ENCODE results near the gene MYO1D.

Gene MYO1D

GRCh38 chr17:32859857-32860525 lies 16.9 kb downstream of the MYO1D start:
- no peak for ATAC-seq (ENCODE audit: low read depth)
- Mint-ChIP-seq H3K27me3 (no peaks in the 10 kb centered on the region), H3K27ac (no peak overlapping the region)

GRCh38 chr17:32855620-32856019 lies 21.3 kb downstream of the MYO1D start:
- no peak overlapping the region for H3K27ac Mint-ChIP-seq
- no peak overlapping the region for H3K4me3 Mint-ChIP-seq
- no peak for DNase-seq (ENCODE audit: low spot score in 2 of 2)
- peaks cover 4% of the 10 kb centered on the region for H3K4me1 Mint-ChIP-seq
- H3K9me3 Mint-ChIP-seq = no peaks in the 10 kb centered on the region
- no peaks in the 10 kb centered on the region for H3K36me3 Mint-ChIP-seq
- no peak for ATAC-seq (ENCODE audit: low read depth)
- no peaks in the 10 kb centered on the region for H3K27me3 Mint-ChIP-seq

More at GRCh38 chr17:32859857-32860525, 16.9 kb downstream of the MYO1D start:
- Mint-ChIP-seq H3K9me3 (no peaks in the 10 kb centered on the region), H3K4me3 (no peak overlapping the region), H3K4me1 (no peaks in the 10 kb centered on the region), H3K36me3 (no peaks in the 10 kb centered on the region)
- no peak for DNase-seq (ENCODE audit: low spot score in 2 of 2)

- no peaks in the 10 kb centered on the region for H3K27me3 Mint-ChIP-seq
- ATAC-seq (ENCODE audit: low read depth) = no peak
- H3K36me3 Mint-ChIP-seq = no peaks in the 10 kb centered on the region
- peaks cover 4% of the 10 kb centered on the region for H3K4me1 Mint-ChIP-seq
- no peak overlapping the region for H3K27ac Mint-ChIP-seq
- H3K9me3 Mint-ChIP-seq = no peaks in the 10 kb centered on the region
- H3K4me3 Mint-ChIP-seq = no peak overlapping the region
- no peak for DNase-seq (ENCODE audit: low spot score in 2 of 2)
Observed at GRCh38 chr17:32854832-32855389, 22.0 kb downstream of the MYO1D start.

- H3K36me3 Mint-ChIP-seq = no peaks in the 10 kb centered on the region
- H3K27ac Mint-ChIP-seq = no peak overlapping the region
- DNase-seq (ENCODE audit: low spot score in 2 of 2) (no peak), ATAC-seq (ENCODE audit: low read depth) (no peak)
- H3K4me3 Mint-ChIP-seq = no peak overlapping the region
- no peaks in the 10 kb centered on the region for H3K9me3 Mint-ChIP-seq
- H3K4me1 Mint-ChIP-seq = peaks cover 4% of the 10 kb centered on the region
- H3K27me3 Mint-ChIP-seq = no peaks in the 10 kb centered on the region
Observed at GRCh38 chr17:32854207-32854606, 22.7 kb downstream of the MYO1D start.

- Mint-ChIP-seq H3K4me1 (peaks cover 4% of the 10 kb centered on the region), H3K27me3 (no peaks in the 10 kb centered on the region), H3K9me3 (no peaks in the 10 kb centered on the region), H3K4me3 (no peak overlapping the region), H3K36me3 (no peaks in the 10 kb centered on the region), H3K27ac (no peak overlapping the region)
- DNase-seq (ENCODE audit: low spot score in 2 of 2) (no peak), ATAC-seq (ENCODE audit: low read depth) (no peak)
Observed at GRCh38 chr17:32852811-32853210, 24.1 kb downstream of the MYO1D start.

GRCh38 chr17:32849879-32850278 lies 27.0 kb downstream of the MYO1D start:
- Mint-ChIP-seq H3K27me3 (no peaks in the 10 kb centered on the region), H3K4me3 (no peak overlapping the region), H3K27ac (no peak overlapping the region), H3K4me1 (peaks cover 4% of the 10 kb centered on the region), H3K36me3 (no peaks in the 10 kb centered on the region), H3K9me3 (no peaks in the 10 kb centered on the region)
- ATAC-seq (ENCODE audit: low read depth) (no peak), DNase-seq (ENCODE audit: low spot score in 2 of 2) (no peak)

GRCh38 chr17:32847977-32848376 lies 28.9 kb downstream of the MYO1D start:
- Mint-ChIP-seq H3K4me3 (no peak overlapping the region), H3K4me1 (peaks cover 4% of the 10 kb centered on the region), H3K36me3 (no peaks in the 10 kb centered on the region), H3K27me3 (no peaks in the 10 kb centered on the region), H3K27ac (no peak overlapping the region), H3K9me3 (no peaks in the 10 kb centered on the region)
- ATAC-seq (ENCODE audit: low read depth) = no peak
- no peak for DNase-seq (ENCODE audit: low spot score in 2 of 2)

- Mint-ChIP-seq H3K9me3 (no peaks in the 10 kb centered on the region), H3K27me3 (no peaks in the 10 kb centered on the region), H3K36me3 (peaks cover 4% of the 10 kb centered on the region), H3K4me3 (no peak overlapping the region), H3K4me1 (peaks cover under 1% of the 10 kb centered on the region), H3K27ac (no peak overlapping the region)
- no peak for ATAC-seq (ENCODE audit: low read depth)
- DNase-seq (ENCODE audit: low spot score in 2 of 2) = no peak
Observed at GRCh38 chr17:32846143-32846542, 30.8 kb downstream of the MYO1D start.

GRCh38 chr17:32840241-32840640 lies 36.7 kb downstream of the MYO1D start:
- H3K4me1 Mint-ChIP-seq = peaks cover 14% of the 10 kb centered on the region

GRCh38 chr17:32836527-32836926 lies 40.4 kb downstream of the MYO1D start:
- H3K27ac Mint-ChIP-seq = peak overlapping the region; percentile 3
- no peak for ATAC-seq (ENCODE audit: low read depth)
- no peak for DNase-seq (ENCODE audit: low spot score in 2 of 2)
- no peaks in the 10 kb centered on the region for H3K27me3 Mint-ChIP-seq
- peaks cover 5% of the 10 kb centered on the region for H3K36me3 Mint-ChIP-seq
- H3K9me3 Mint-ChIP-seq = peaks cover 2% of the 10 kb centered on the region
- no peak overlapping the region for H3K4me3 Mint-ChIP-seq
- peaks cover 32% of the 10 kb centered on the region for H3K4me1 Mint-ChIP-seq

More at GRCh38 chr17:32840241-32840640, 36.7 kb downstream of the MYO1D start:
- Mint-ChIP-seq H3K9me3 (no peaks in the 10 kb centered on the region), H3K36me3 (peaks cover 4% of the 10 kb centered on the region), H3K27ac (no peak overlapping the region), H3K27me3 (no peaks in the 10 kb centered on the region), H3K4me3 (no peak overlapping the region)
- DNase-seq (ENCODE audit: low spot score in 2 of 2) = no peak
- ATAC-seq (ENCODE audit: low read depth) = no peak

- ATAC-seq (ENCODE audit: low read depth) = peak; percentile 54
- Mint-ChIP-seq H3K27me3 (no peaks in the 10 kb centered on the region), H3K4me1 (peaks cover 32% of the 10 kb centered on the region), H3K27ac (peak overlapping the region; percentile 76), H3K36me3 (peaks cover 4% of the 10 kb centered on the region), H3K9me3 (peaks cover 2% of the 10 kb centered on the region), H3K4me3 (peak overlapping the region; percentile 64)
- DNase-seq (ENCODE audit: low spot score in 2 of 2) = no peak
Observed at GRCh38 chr17:32835291-32835761, 41.6 kb downstream of the MYO1D start.

- ATAC-seq (ENCODE audit: low read depth) = no peak
- no peak for DNase-seq (ENCODE audit: low spot score in 2 of 2)
Observed at GRCh38 chr17:32834104-32834503, 42.8 kb downstream of the MYO1D start.

GRCh38 chr17:32833526-32833925 lies 43.4 kb downstream of the MYO1D start:
- ATAC-seq (ENCODE audit: low read depth) (no peak), DNase-seq (ENCODE audit: low spot score in 2 of 2) (no peak)
- Mint-ChIP-seq H3K27me3 (no peaks in the 10 kb centered on the region), H3K4me1 (peaks cover 43% of the 10 kb centered on the region), H3K36me3 (peaks cover 4% of the 10 kb centered on the region), H3K4me3 (no peak overlapping the region), H3K27ac (no peak overlapping the region), H3K9me3 (peaks cover 2% of the 10 kb centered on the region)

More at GRCh38 chr17:32834104-32834503, 42.8 kb downstream of the MYO1D start:
- H3K4me3 Mint-ChIP-seq = no peak overlapping the region
- no peaks in the 10 kb centered on the region for H3K27me3 Mint-ChIP-seq
- peak overlapping the region; percentile 76 for H3K27ac Mint-ChIP-seq
- peaks cover 2% of the 10 kb centered on the region for H3K9me3 Mint-ChIP-seq
- peaks cover 38% of the 10 kb centered on the region for H3K4me1 Mint-ChIP-seq
- H3K36me3 Mint-ChIP-seq = peaks cover 4% of the 10 kb centered on the region

- H3K4me1 Mint-ChIP-seq = peaks cover 43% of the 10 kb centered on the region
- H3K36me3 Mint-ChIP-seq = peaks cover 4% of the 10 kb centered on the region
- H3K27ac Mint-ChIP-seq = no peak overlapping the region
- no peak overlapping the region for H3K4me3 Mint-ChIP-seq
- ATAC-seq (ENCODE audit: low read depth) (no peak), DNase-seq (ENCODE audit: low spot score in 2 of 2) (no peak)
- H3K27me3 Mint-ChIP-seq = no peaks in the 10 kb centered on the region
- H3K9me3 Mint-ChIP-seq = peaks cover 2% of the 10 kb centered on the region
Observed at GRCh38 chr17:32833076-32833475, 43.8 kb downstream of the MYO1D start.
